Upper lobe of left lung (tissue), 6 donors: Measurements from ENCODE around the gene DPH3. TPM values are rescaled to one million over a fixed set of nuclear protein-coding genes. Genes with fewer than 3 reads are reported as not detected.
"Not testable (repeated sequence)": the region's sequence is repeated elsewhere in the genome, so short reads cannot be mapped to it uniquely, and the experiment has no call there.

Experiments
- ATAC-seq, 2 donors: fragments of 200-7000 bp; cut with Tn5 transposase; one replicate each; pipeline ENCODE4 v1.9.1; 2022; ENCODE audit warnings: mild to moderate bottlenecking in 2 of 2, moderate library complexity in 2 of 2; ENCODE audit not compliant: low FRiP score in 2 of 2
- DNase-seq, 2 donors: peaks; one replicate each; pipeline ENCODE4 v3.0.0-alpha.2; 2019 to 2020
- H3K27ac ChIP-seq, 4 donors: fragments of 200-600 bp; sonication (generic); one replicate each; pipeline ENCODE4 v1.5.1; 2016 to 2019
- H3K27me3 ChIP-seq, 4 donors: fragments of 200-600 bp; sonication (generic); one replicate each; pipeline ENCODE4 v1.5.1; 2017 to 2019
- H3K36me3 ChIP-seq, 4 donors: fragments of 200-600 bp; sonication (generic); one replicate each; pipeline ENCODE4 v1.5.1; 2016 to 2019
- H3K4me1 ChIP-seq, 4 donors: fragments of 200-600 bp; sonication (generic); one replicate each; pipeline ENCODE4 v1.5.1; 2018 to 2019
- H3K4me3 ChIP-seq, 4 donors: fragments of 200-600 bp; sonication (generic); one replicate each; pipeline ENCODE4 v1.5.1; 2017 to 2019; ENCODE audit warnings: mild to moderate bottlenecking in 2 of 4, moderate library complexity in 1 of 4
- H3K9me3 ChIP-seq, 4 donors: fragments of 200-600 bp; sonication (generic); one replicate each; pipeline ENCODE4 v1.5.1; 2018 to 2019
- CTCF ChIP-seq, 6 experiments: fragments of 450-650 bp in 4 of 6; fragments of 200-600 bp in 2 of 6; sonication (generic) in 2 of 6; IDR thresholded peaks; one replicate each; pipeline ENCODE4 v1.5.1; 2016 to 2019; ENCODE audit warnings: antibody characterized with exemption in 6 of 6
- EP300 ChIP-seq, 4 donors: sonication (generic); formaldehyde crosslinking; IDR thresholded peaks; one replicate each; pipeline ENCODE4 v1.5.1; 2017; ENCODE audit warnings: antibody characterized with exemption in 4 of 4, control low read depth in 2 of 4
- POLR2A ChIP-seq, 4 donors: fragments of 450-650 bp; IDR thresholded peaks; one replicate each; pipeline ENCODE4 v1.5.1; 2016 to 2017; ENCODE audit warnings: antibody characterized with exemption in 4 of 4, mild to moderate bottlenecking in 2 of 4
- POLR2AphosphoS5 ChIP-seq, 2 donors: sonication (generic); formaldehyde crosslinking; IDR thresholded peaks; one replicate each; pipeline ENCODE4 v1.5.1; 2017; ENCODE audit warnings: antibody characterized with exemption in 2 of 2
- WGBS, 2 donors: methylation state at CpG; one replicate each; pipeline ENCODE4 v1.1.5; 2017 to 2018; 5-methylcytosine and 5-hydroxymethylcytosine counted together
- total RNA-seq, 6 donors: library from RNA; depleted of rRNA in 4 of 6; stranded (reverse); fragments of >200 nt in 4 of 6; gene quantifications; one replicate each; pipeline versions ENCODE4 v1.1.0 to v1.2.1, GENCODE V29; 2016 to 2021
- donor health status: DM: no; HTN: no; CAD: no; lungs with moderate emphysema.
- donor health status: DM: no; HTN: yes; CAD: no; lungs with severe emphysema.

The DPH3 gene
- 10 to 100 TPM in 4 of 6 donors, 1 to 10 TPM in 2; 7.3 to 33.1 (median 21.3) TPM for total RNA-seq

- TF ChIP-seq POLR2AphosphoS5 (IDR thresholded peaks at IDR 0.05) = peak; percentile 95
- TF ChIP-seq EP300 (IDR thresholded peaks at IDR 0.05) = peak in 1 of 4 donors; percentile 74
- peak in 4 of 6 experiments; percentile 56 to 75 (median 63) for TF ChIP-seq CTCF (IDR thresholded peaks at IDR 0.05)
- peak in 3 of 4 donors; percentile 50 to 79 (median 76) for TF ChIP-seq POLR2A (IDR thresholded peaks at IDR 0.05)
- Histone ChIP-seq H3K9me3 (no peaks in the 10 kb centered on the region), H3K36me3 (peaks cover 0 to 19% (median 8%) of the 10 kb centered on the region in 4 donors), H3K4me3 (peak within 1 kb of the TSS; percentile 74 to 92 (median 74)), H3K27me3 (no peaks in the 10 kb centered on the region), H3K4me1 (peaks cover 21 to 42% (median 24%) of the 10 kb centered on the region in 4 donors), H3K27ac (peak within 1 kb of the TSS; percentile 87 to 92 (median 88))
- DNase-seq (peak; percentile 99), ATAC-seq (peak; percentile 99 to 100)
- WGBS, 2 donors = 0% methylated on average over 6 to 57 of the region's 61 CpGs
These were observed at the start of gene DPH3, which contains the start of gene OXNAD1 for GRCh38 chr3:16264708-16265454. Gene DPH3 (minus strand): TSS chr3:16264943. CDS start chr3:16264876, 67 bp downstream. Gene OXNAD1 (plus strand): TSS chr3:16265212. CDS start chr3:16270953, 5,741 bp downstream.

- WGBS, 2 donors = 84 to 87% methylated on average over 5 of the region's 5 CpGs
- TF ChIP-seq CTCF (IDR thresholded peaks at IDR 0.05) (no peak), POLR2A (IDR thresholded peaks at IDR 0.05) (no peak), EP300 (IDR thresholded peaks at IDR 0.05) (no peak), POLR2AphosphoS5 (IDR thresholded peaks at IDR 0.05) (no peak)
- Histone ChIP-seq H3K27me3 (no peaks in the 10 kb centered on the region), H3K4me3 (no peak overlapping the region), H3K9me3 (no peaks in the 10 kb centered on the region), H3K27ac (no peak overlapping the region), H3K4me1 (peaks cover 0 to 21% (median 8%) of the 10 kb centered on the region in 4 donors), H3K36me3 (peaks cover 4 to 59% (median 5%) of the 10 kb centered on the region in 4 donors)
- DNase-seq (no peak), ATAC-seq (no peak)
These were observed 49.3 kb upstream of the DPH3 start for GRCh38 chr3:16313886-16314645.

- peak overlapping the region in 2 of 4 donors; percentile 44 to 49 for H3K27ac ChIP-seq
- ATAC-seq (peak; percentile 42 to 65), DNase-seq (no peak)
- no peak overlapping the region for H3K4me3 ChIP-seq
- WGBS, 2 donors = 42 to 44% methylated on average over 5 to 6 of the region's 6 CpGs
- no peaks in the 10 kb centered on the region for H3K27me3 ChIP-seq
- no peaks in the 10 kb centered on the region for H3K9me3 ChIP-seq
- H3K4me1 ChIP-seq = peaks cover 0 to 13% (median 2%) of the 10 kb centered on the region in 4 donors
- peaks cover 2 to 49% (median 4%) of the 10 kb centered on the region in 4 donors for H3K36me3 ChIP-seq
- TF ChIP-seq CTCF (IDR thresholded peaks at IDR 0.05) (no peak), POLR2A (IDR thresholded peaks at IDR 0.05) (no peak), POLR2AphosphoS5 (IDR thresholded peaks at IDR 0.05) (peak in 1 of 2 donors; percentile 4), EP300 (IDR thresholded peaks at IDR 0.05) (no peak)
These were observed 47.3 kb upstream of the DPH3 start for GRCh38 chr3:16311960-16312451.

- not testable (repeated sequence) for ATAC-seq, DNase-seq, H3K9me3 ChIP-seq, H3K4me3 ChIP-seq, H3K27ac ChIP-seq, H3K27me3 ChIP-seq
- H3K4me1 ChIP-seq = peaks cover 0 to 13% (median 2%) of the 10 kb centered on the region in 4 donors
- peaks cover 0 to 36% (median 1%) of the 10 kb centered on the region in 4 donors for H3K36me3 ChIP-seq
- 91 to 98% methylated on average over 7 of the region's 7 CpGs for WGBS, 2 donors
These were observed 45.7 kb upstream of the DPH3 start for GRCh38 chr3:16310486-16310885.

- Histone ChIP-seq H3K4me1 (peaks cover 0 to 13% (median 2%) of the 10 kb centered on the region in 4 donors), H3K27ac (no peak overlapping the region), H3K36me3 (peaks cover 0 to 26% (median 0%) of the 10 kb centered on the region in 4 donors), H3K9me3 (no peaks in the 10 kb centered on the region), H3K27me3 (no peaks in the 10 kb centered on the region), H3K4me3 (no peak overlapping the region)
- DNase-seq (no peak), ATAC-seq (no peak)
- WGBS, 2 donors = 64 to 69% methylated on average over 1 to 2 of the region's 2 CpGs
- no peak for TF ChIP-seq CTCF (IDR thresholded peaks at IDR 0.05)
- no peak for TF ChIP-seq POLR2AphosphoS5 (IDR thresholded peaks at IDR 0.05)
- no peak for TF ChIP-seq EP300 (IDR thresholded peaks at IDR 0.05)
- TF ChIP-seq POLR2A (IDR thresholded peaks at IDR 0.05) = no peak
These were observed 44.8 kb upstream of the DPH3 start for GRCh38 chr3:16309558-16309957.
